Activated CD8-positive, alpha-beta memory T cell treated with anti-CD3 and anti-CD28 coated beads for 36 hours (primary cell): ENCODE measurements around the gene GARRE1. TPM values are rescaled to one million over a fixed set of nuclear protein-coding genes. Genes with fewer than 3 reads are reported as not detected.
"Not testable (repeated sequence)": the region's sequence is repeated elsewhere in the genome, so short reads cannot be mapped to it uniquely, and the experiment has no call there.

Source experiments
- CTCF ChIA-PET: fragments of 350-600 bp; sonication (Branson Sonifier 250); formaldehyde crosslinking; loops from one replicate; lab custom pipeline; 2021; ENCODE audit warnings: antibody characterized with exemption; lab: Charles Lee
- POLR2A ChIA-PET: fragments of 350-600 bp; sonication (Branson Sonifier 250); formaldehyde crosslinking; loops from one replicate; lab custom pipeline; 2021; ENCODE audit warnings: antibody characterized with exemption; lab: Charles Lee
- total RNA-seq, 2 experiments: library from RNA; stranded (reverse); gene quantifications; one replicate each; pipeline ENCODE4 v1.2.3, GENCODE V29; 2021

The GARRE1 gene
- total RNA-seq, result 10 to 100 TPM; 10.5 to 11.4 TPM

- POLR2A ChIA-PET, result no interaction called here
- CTCF ChIA-PET, result no interaction called here
Measured at GRCh38 chr19:34254046-34254697, at the start of gene GARRE1. GARRE1 (plus strand) TSS chr19:34254554; CDS start chr19:34300474, 45,920 bp downstream.

- ChIA-PET POLR2A (interaction anchor here (0.6 kb wide), 1 partner anchor 16 kb away, joined by 8 read pairs; no protein-coding TSS in a partner anchor), CTCF (interaction anchor here (0.5 to 0.7 kb wide), 3 partner anchors 16 to 721 kb away, joined by 3 to 4 read pairs (median 3); no protein-coding TSS in a partner anchor)
Measured at GRCh38 chr19:34205324-34205723, 49.0 kb upstream of the GARRE1 start.

- ChIA-PET CTCF (interaction anchor here (0.6 kb wide), 1 partner anchor 42 kb away, joined by 3 read pairs; no protein-coding TSS in a partner anchor), POLR2A (interaction anchor here (0.6 kb wide), 1 partner anchor 93 kb away, joined by 8 read pairs; no protein-coding TSS in a partner anchor)
Measured at GRCh38 chr19:34208291-34208884, 46.0 kb upstream of the GARRE1 start.

- ChIA-PET CTCF (interaction anchor here (1.2 kb wide), 1 partner anchor 12 kb away, joined by 4 read pairs; no protein-coding TSS in a partner anchor), POLR2A (no interaction called here)
Measured at GRCh38 chr19:34209726-34210125, 44.6 kb upstream of the GARRE1 start.

- CTCF ChIA-PET, result no interaction called here
- POLR2A ChIA-PET, result no interaction called here
Measured at GRCh38 chr19:34213283-34213682, 41.1 kb upstream of the GARRE1 start.

- ChIA-PET CTCF (no interaction called here), POLR2A (interaction anchor here (0.6 kb wide), 1 partner anchor 688 kb away, joined by 5 read pairs; no protein-coding TSS in a partner anchor)
Measured at GRCh38 chr19:34214040-34214439, 40.3 kb upstream of the GARRE1 start.

GRCh38 chr19:34215006-34215665 is 39.2 kb upstream of the GARRE1 start:
- POLR2A ChIA-PET, result interaction anchor here (0.6 kb wide), 2 partner anchors 11 to 42 kb away, joined by 3 to 12 read pairs; no protein-coding TSS in a partner anchor
- CTCF ChIA-PET, result no interaction called here

GRCh38 chr19:34215666-34216038 is 38.7 kb upstream of the GARRE1 start:
- POLR2A ChIA-PET, result no interaction called here
- CTCF ChIA-PET, result no interaction called here

GRCh38 chr19:34216745-34217219 is 37.6 kb upstream of the GARRE1 start:
- CTCF ChIA-PET, POLR2A ChIA-PET: not testable (repeated sequence)

- ChIA-PET CTCF (interaction anchor here (0.5 kb wide), 1 partner anchor 120 kb away, joined by 3 read pairs; no protein-coding TSS in a partner anchor), POLR2A (no interaction called here)
Measured at GRCh38 chr19:34217952-34218817, 36.2 kb upstream of the GARRE1 start.

- POLR2A ChIA-PET, result no interaction called here
- CTCF ChIA-PET, result no interaction called here
Measured at GRCh38 chr19:34218818-34219164, 35.6 kb upstream of the GARRE1 start.

GRCh38 chr19:34220472-34221063 is 33.8 kb upstream of the GARRE1 start:
- ChIA-PET CTCF (interaction anchor here (0.7 to 1.3 kb wide), 5 partner anchors 15 to 1773 kb away, joined by 3 to 4 read pairs (median 3); no protein-coding TSS in a partner anchor), POLR2A (interaction anchor here (0.6 kb wide), 1 partner anchor 15 kb away, joined by 8 read pairs; no protein-coding TSS in a partner anchor)

- CTCF ChIA-PET, result interaction anchor here (1.1 kb wide), 2 partner anchors 9 to 13 kb away, joined by 3 to 4 read pairs; no protein-coding TSS in a partner anchor
- POLR2A ChIA-PET, result interaction anchor here (1.2 kb wide), 1 partner anchor 10 kb away, joined by 10 read pairs; no protein-coding TSS in a partner anchor
Measured at GRCh38 chr19:34222386-34222785, 32.0 kb upstream of the GARRE1 start.

- ChIA-PET CTCF (interaction anchor here (0.7 to 1.2 kb wide), 2 partner anchors 41 to 91 kb away, joined by 3 to 4 read pairs; no protein-coding TSS in a partner anchor), POLR2A (no interaction called here)
Measured at GRCh38 chr19:34224996-34225658, 29.2 kb upstream of the GARRE1 start.

GRCh38 chr19:34225659-34226015 is 28.7 kb upstream of the GARRE1 start:
- ChIA-PET POLR2A (interaction anchor here (0.7 kb wide), 1 partner anchor 11 kb away, joined by 12 read pairs; no protein-coding TSS in a partner anchor), CTCF (interaction anchor here (0.7 to 1.2 kb wide), 2 partner anchors 41 to 91 kb away, joined by 3 to 4 read pairs; no protein-coding TSS in a partner anchor)

- POLR2A ChIA-PET, result interaction anchor here (0.7 kb wide), 1 partner anchor 11 kb away, joined by 12 read pairs; no protein-coding TSS in a partner anchor
- CTCF ChIA-PET, result interaction anchor here (0.7 to 1.2 kb wide), 2 partner anchors 42 to 92 kb away, joined by 3 to 4 read pairs; no protein-coding TSS in a partner anchor
Measured at GRCh38 chr19:34226036-34226435, 28.3 kb upstream of the GARRE1 start.

- ChIA-PET CTCF (no interaction called here), POLR2A (no interaction called here)
Measured at GRCh38 chr19:34228347-34228746, 26.0 kb upstream of the GARRE1 start.
